ENCODE data around the gene TTF1.

Gene TTF1

DNA sequence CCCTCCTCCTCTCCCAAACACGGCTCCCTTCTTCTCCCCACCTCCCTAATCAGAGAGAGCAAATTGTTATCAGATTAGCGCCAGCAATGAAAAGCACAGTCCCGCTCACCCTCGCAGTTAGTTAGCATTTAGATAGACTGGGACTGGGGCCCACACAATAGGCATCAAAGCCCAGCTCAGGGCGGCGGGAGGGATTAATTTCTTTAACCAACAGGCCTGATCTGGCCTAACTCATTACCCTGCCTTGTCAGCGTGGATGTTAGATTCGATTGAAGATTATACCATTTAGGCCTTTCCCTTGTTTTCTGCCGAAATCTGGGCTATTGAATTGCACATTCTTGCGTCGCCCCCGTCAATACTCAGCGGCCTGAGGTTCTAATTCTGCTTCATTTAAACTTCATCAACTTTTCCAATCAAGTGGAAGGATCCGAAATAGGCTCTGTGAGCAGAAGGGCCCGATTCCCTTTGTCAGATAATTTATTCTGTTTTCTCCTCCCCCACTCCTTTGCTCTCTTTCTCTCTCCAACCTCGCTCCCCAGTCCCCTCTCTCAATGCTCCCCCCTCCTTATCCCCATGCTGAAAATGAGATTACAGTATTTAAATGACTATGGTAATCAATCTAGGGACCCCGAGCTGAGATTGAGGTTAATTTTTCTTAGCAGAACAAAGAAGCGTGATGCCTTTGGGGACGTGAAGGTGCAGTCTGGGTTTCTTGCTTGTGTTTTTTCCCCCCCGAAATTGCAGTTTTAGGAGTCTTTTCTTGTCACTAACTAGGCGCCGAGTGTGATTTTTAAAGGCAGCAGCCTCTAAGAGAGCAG is 18.4 kb upstream of the TTF1 start:
- H3K36me3 Mint-ChIP-seq (ENCODE audit: low read depth): no peaks in the 10 kb centered on the region

DNA sequence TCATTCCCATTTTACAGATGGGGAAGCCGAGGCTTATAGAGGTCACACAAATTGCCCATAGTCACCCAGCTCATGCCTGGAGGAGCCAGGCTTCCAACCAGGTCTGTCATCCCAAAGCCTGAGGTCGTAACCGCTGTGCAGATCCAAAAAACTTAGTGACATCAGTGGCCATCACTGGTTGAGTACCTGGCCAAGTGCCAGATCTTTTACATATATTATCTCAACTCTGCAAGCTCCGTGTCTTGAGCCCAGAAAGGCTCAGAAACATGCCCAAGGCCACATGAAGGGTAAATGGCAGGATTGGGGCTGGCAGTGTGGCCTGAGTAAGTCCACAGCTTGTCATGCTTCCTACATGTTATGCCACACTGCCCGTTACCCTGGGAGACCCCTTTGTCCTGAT is 16.9 kb upstream of the TTF1 start:
- H3K4me3 Mint-ChIP-seq: no peak overlapping the region
- no peaks in the 10 kb centered on the region for H3K4me1 Mint-ChIP-seq (ENCODE audit: low read depth)
- H3K9me3 Mint-ChIP-seq: no peaks in the 10 kb centered on the region
- no peaks in the 10 kb centered on the region for H3K36me3 Mint-ChIP-seq (ENCODE audit: low read depth)
- H3K27ac Mint-ChIP-seq: no peak overlapping the region
- H3K27me3 Mint-ChIP-seq (ENCODE audit: low read depth): peaks cover 60% of the 10 kb centered on the region

More for the DNA sequence above, 18.4 kb upstream of the TTF1 start:
- H3K27me3 Mint-ChIP-seq (ENCODE audit: low read depth): peaks cover 51% of the 10 kb centered on the region
- no peaks in the 10 kb centered on the region for H3K4me1 Mint-ChIP-seq (ENCODE audit: low read depth)
- H3K4me3 Mint-ChIP-seq: no peak overlapping the region
- H3K9me3 Mint-ChIP-seq: no peaks in the 10 kb centered on the region
- H3K27ac Mint-ChIP-seq: no peak overlapping the region

- H3K9me3 Mint-ChIP-seq: no peaks in the 10 kb centered on the region
- H3K27ac Mint-ChIP-seq: no peak overlapping the region
- H3K36me3 Mint-ChIP-seq (ENCODE audit: low read depth): no peaks in the 10 kb centered on the region
- H3K4me1 Mint-ChIP-seq (ENCODE audit: low read depth): no peaks in the 10 kb centered on the region
- peaks cover 66% of the 10 kb centered on the region for H3K27me3 Mint-ChIP-seq (ENCODE audit: low read depth)
- no peak overlapping the region for H3K4me3 Mint-ChIP-seq
Observed at GRCh38 chr9:132422574-132422973, 15.9 kb upstream of the TTF1 start.

DNA sequence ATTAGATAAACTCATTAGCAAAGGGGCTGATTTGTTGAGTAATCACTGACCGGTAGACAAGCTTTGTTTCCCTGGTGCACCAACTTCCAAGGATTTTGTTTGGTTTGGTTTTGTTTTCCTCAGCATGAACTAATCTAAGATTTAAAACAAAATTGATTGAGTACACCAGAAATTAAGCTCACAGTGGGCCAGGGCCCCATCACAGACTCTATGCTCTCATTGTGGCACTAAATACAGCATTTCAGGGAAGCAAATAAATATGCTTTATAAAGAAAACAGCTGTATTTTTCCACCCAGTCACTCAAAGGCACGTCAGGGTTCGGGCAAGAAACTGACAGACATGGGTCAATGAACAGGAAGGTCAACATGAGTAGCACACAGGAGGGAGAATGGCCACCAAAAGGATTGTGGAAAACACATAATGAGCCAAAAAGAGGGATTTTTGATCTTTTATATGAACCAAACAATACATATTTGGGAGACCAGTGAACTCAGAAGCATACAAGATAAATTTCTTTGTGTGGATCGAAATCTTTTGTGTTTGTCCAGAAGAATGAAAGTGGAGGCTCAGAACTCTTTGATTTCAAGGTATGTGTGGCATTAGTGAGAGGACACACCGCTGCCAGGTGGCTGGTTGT is 12.2 kb upstream of the TTF1 start:
- Mint-ChIP-seq H3K9me3 (no peaks in the 10 kb centered on the region), H3K27ac (no peak overlapping the region), H3K4me3 (no peak overlapping the region), H3K27me3 (ENCODE audit: low read depth) (peaks cover 59% of the 10 kb centered on the region), H3K4me1 (ENCODE audit: low read depth) (no peaks in the 10 kb centered on the region), H3K36me3 (ENCODE audit: low read depth) (no peaks in the 10 kb centered on the region)

DNA sequence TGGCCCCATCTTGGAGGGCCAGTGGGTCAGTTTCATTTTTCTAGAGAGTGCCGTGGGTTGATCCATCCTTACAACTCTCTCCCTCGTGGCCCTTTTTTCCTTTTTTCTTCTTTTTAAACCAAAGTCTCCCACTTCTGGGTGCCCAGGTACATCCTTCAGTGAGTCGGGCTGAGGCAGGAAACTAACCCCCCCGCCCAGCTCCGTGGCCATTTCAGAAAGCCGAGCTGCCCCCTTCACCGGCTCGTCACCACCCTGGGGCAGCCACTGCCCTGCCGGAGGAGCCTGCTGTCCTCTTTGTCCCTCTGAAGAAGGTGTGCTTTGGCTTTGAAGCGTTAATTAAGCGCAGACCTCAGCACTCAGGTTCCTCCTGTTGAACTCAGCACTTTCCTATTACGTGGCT is 8.5 kb upstream of the TTF1 start:
- Mint-ChIP-seq H3K4me1 (ENCODE audit: low read depth) (peaks cover 10% of the 10 kb centered on the region), H3K36me3 (ENCODE audit: low read depth) (no peaks in the 10 kb centered on the region), H3K27me3 (ENCODE audit: low read depth) (peaks cover 86% of the 10 kb centered on the region), H3K9me3 (no peaks in the 10 kb centered on the region), H3K27ac (no peak overlapping the region), H3K4me3 (no peak overlapping the region)

DNA sequence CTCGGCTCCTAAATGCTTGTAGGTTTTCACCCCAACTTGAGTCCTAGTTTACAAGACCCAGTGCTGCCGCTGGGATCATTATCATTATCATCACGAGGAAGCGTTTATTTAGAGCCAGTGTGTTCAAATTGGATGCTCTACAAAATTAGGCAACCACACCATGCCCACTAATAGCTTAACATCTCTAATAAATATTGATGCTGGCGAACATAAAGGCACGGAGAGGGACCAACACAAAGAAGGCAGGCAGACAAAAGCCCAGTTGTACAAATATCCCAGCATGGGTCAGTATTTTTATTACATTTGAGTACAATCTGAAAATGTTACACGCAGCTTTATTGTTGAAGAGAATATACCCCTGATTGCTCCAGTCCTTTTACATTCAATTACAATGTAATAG is 8.1 kb upstream of the TTF1 start:
- no peaks in the 10 kb centered on the region for H3K36me3 Mint-ChIP-seq (ENCODE audit: low read depth)
- H3K9me3 Mint-ChIP-seq: no peaks in the 10 kb centered on the region
- H3K4me1 Mint-ChIP-seq (ENCODE audit: low read depth): peaks cover 10% of the 10 kb centered on the region
- H3K27me3 Mint-ChIP-seq (ENCODE audit: low read depth): peaks cover 82% of the 10 kb centered on the region
- no peak overlapping the region for H3K4me3 Mint-ChIP-seq
- no peak overlapping the region for H3K27ac Mint-ChIP-seq

- H3K4me3 Mint-ChIP-seq: no peak overlapping the region
- H3K27ac Mint-ChIP-seq: no peak overlapping the region
- no peaks in the 10 kb centered on the region for H3K36me3 Mint-ChIP-seq (ENCODE audit: low read depth)
- peaks cover 82% of the 10 kb centered on the region for H3K27me3 Mint-ChIP-seq (ENCODE audit: low read depth)
- H3K4me1 Mint-ChIP-seq (ENCODE audit: low read depth): peaks cover 10% of the 10 kb centered on the region
- H3K9me3 Mint-ChIP-seq: no peaks in the 10 kb centered on the region
Observed at GRCh38 chr9:132413926-132414325, 7.3 kb upstream of the TTF1 start.

GRCh38 chr9:132412089-132412488 is 5.4 kb upstream of the TTF1 start:
- Mint-ChIP-seq H3K4me3 (no peak overlapping the region), H3K27me3 (ENCODE audit: low read depth) (peaks cover 73% of the 10 kb centered on the region), H3K9me3 (no peaks in the 10 kb centered on the region), H3K4me1 (ENCODE audit: low read depth) (peaks cover 10% of the 10 kb centered on the region), H3K27ac (no peak overlapping the region), H3K36me3 (ENCODE audit: low read depth) (no peaks in the 10 kb centered on the region)

DNA sequence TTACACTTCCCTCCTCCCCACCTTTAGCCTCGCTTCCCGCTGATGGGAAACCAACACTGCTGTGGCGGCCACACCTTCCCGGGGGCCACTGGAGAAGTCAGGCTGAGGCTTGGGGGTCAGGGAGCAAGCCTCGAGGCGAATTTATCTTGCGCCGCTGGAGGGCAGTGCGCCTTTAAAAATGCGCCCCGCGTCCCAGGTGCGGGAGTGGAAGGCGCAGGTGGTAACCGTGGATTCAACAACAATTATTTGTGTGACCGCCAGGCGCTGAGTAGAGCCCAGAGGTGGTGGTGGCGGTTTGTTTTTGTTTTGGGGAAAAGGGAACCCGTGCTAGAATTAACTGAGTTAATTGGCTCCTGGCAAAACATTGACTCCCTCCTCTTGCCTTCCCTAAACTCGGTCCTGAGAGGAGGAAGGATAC is 4.5 kb upstream of the TTF1 start:
- Mint-ChIP-seq H3K9me3 (no peaks in the 10 kb centered on the region), H3K4me3 (peak overlapping the region; percentile 50), H3K36me3 (ENCODE audit: low read depth) (no peaks in the 10 kb centered on the region), H3K4me1 (ENCODE audit: low read depth) (peaks cover 15% of the 10 kb centered on the region), H3K27me3 (ENCODE audit: low read depth) (peaks cover 72% of the 10 kb centered on the region), H3K27ac (no peak overlapping the region)

GRCh38 chr9:132410642-132411041 is 4.0 kb upstream of the TTF1 start:
- peaks cover 20% of the 10 kb centered on the region for H3K4me1 Mint-ChIP-seq (ENCODE audit: low read depth)
- H3K4me3 Mint-ChIP-seq: peak overlapping the region; percentile 50
- H3K27me3 Mint-ChIP-seq (ENCODE audit: low read depth): peaks cover 72% of the 10 kb centered on the region
- H3K36me3 Mint-ChIP-seq (ENCODE audit: low read depth): no peaks in the 10 kb centered on the region
- H3K27ac Mint-ChIP-seq: peak overlapping the region; percentile 14
- H3K9me3 Mint-ChIP-seq: no peaks in the 10 kb centered on the region

DNA sequence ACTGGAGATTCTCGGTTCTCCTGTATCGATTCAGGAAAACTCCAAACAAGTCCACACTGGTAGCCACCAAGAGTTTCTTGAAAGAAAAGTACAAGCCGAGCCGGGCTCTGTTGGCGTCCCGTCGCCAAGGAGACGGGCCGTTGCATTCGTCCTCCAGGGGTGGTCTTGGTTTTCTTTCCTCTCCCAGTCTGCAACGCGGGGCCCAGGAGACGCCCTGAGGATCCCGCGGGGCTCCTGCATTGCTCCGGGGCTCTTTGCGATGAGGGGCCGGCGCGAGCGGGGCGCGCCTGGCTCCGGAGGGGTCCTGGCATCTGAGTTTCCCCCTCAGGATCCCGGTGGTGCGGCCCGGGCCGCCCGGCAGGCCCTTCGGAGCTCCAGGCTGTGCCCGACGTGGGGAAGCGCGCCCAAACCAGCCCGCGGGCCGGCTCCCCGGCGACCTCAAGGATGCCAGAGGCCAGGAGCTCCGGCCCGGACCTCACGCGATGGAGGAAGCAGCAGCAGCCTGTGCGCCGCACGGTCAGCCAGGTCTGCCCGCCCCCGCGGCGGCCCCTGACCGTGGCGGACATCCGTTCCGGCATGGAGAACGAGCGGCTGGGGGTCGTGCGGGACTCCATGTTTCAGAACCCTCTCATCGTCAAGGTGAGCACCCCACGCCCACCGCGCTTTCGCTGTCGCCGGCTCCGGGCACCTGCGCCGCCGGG is 3.3 kb upstream of the TTF1 start, which contains the start of gene CFAP77:
TSS of gene CFAP77 (plus strand) at position 384 of the 701 bp plus-strand sequence. CDS start at position 445, 61 bp downstream.
- Mint-ChIP-seq H3K4me3 (peak within 1 kb of the TSS; percentile 50), H3K27ac (peak within 1 kb of the TSS; percentile 14), H3K36me3 (ENCODE audit: low read depth) (no peaks in the 10 kb centered on the region), H3K9me3 (no peaks in the 10 kb centered on the region), H3K27me3 (ENCODE audit: low read depth) (peaks cover 65% of the 10 kb centered on the region), H3K4me1 (ENCODE audit: low read depth) (peaks cover 23% of the 10 kb centered on the region)

DNA sequence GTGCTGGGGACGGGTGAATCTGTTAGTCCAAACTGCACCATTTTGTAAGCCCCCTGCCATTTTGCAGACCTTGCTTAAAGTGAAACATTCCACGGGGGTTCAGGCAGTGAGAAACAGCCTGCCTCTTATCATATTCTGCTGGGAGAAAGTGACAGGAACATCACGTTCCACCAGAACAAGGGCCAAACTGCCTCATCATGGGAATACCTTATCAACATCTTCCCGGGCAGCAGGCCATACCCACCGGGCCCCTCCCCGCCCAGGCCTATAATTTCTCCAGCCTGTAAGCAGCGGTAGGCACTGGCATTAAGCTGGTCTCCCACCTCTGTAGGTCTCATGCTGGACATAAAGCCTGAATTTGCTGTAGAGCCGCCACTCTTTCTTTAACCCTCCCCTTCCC is 1.9 kb upstream of the TTF1 start:
- H3K9me3 Mint-ChIP-seq: no peaks in the 10 kb centered on the region
- H3K4me1 Mint-ChIP-seq (ENCODE audit: low read depth): peaks cover 31% of the 10 kb centered on the region
- H3K36me3 Mint-ChIP-seq (ENCODE audit: low read depth): peaks cover 8% of the 10 kb centered on the region
- peaks cover 51% of the 10 kb centered on the region for H3K27me3 Mint-ChIP-seq (ENCODE audit: low read depth)
- no peak overlapping the region for H3K27ac Mint-ChIP-seq
- H3K4me3 Mint-ChIP-seq: no peak overlapping the region

DNA sequence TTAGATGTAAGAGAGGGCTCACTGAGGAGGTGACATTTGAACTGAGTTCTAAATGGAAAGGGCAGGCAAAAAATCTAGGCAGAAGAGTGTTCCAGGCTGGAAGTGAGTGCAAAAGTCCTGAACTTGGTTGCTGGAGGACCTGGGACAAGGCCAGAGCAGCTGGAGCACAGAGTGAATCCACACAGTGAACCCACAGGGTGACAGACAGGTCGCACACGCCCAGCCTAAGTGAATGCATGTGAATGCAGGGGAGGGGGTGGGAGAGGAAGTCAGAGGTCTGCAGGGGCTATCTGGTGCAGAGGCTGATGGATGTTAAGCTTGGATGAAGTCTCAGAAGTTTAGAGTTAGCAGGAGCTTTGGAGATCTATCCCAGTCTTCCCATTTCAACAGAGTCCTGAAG is 556 bp upstream of the TTF1 start:
- H3K27me3 Mint-ChIP-seq (ENCODE audit: low read depth): peaks cover 37% of the 10 kb centered on the region
- peaks cover 34% of the 10 kb centered on the region for H3K4me1 Mint-ChIP-seq (ENCODE audit: low read depth)
- H3K27ac Mint-ChIP-seq: peak overlapping the region; percentile 88
- H3K9me3 Mint-ChIP-seq: no peaks in the 10 kb centered on the region
- H3K4me3 Mint-ChIP-seq: peak overlapping the region; percentile 90
- H3K36me3 Mint-ChIP-seq (ENCODE audit: low read depth): peaks cover 14% of the 10 kb centered on the region

DNA sequence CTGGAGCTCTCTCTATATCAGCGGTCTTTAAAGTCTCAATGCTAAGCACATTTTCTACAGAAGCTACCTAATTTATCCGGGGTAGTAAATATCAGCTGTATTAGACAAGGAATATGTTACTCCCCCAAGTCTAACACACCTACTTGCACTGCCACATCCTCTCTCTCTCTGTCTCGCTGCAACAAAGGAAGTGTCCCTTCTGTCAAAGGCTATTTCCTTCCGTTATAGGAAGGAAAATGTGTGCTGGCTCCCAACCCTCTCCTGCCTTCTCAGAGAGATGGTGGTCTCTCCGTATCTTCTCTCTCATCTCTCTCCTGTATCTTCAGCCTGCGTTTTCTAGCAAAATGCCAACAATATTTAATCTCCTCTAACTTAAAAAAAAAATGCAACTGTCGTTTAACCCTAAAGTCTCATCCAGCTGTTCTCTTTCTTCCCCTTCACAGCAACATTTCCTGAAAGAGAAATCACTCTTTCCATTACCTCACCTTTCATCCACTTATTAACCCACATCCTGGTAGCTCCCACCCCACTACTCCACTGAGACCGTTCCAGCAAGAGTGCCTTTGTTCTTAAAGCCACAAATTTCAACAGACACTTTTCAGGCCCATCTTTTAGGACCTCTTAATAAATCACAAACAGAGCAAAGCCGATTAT is 2.3 kb downstream of the TTF1 start:
- Mint-ChIP-seq H3K27me3 (ENCODE audit: low read depth) (peaks cover 15% of the 10 kb centered on the region), H3K4me3 (peak overlapping the region; percentile 90), H3K9me3 (no peaks in the 10 kb centered on the region), H3K4me1 (ENCODE audit: low read depth) (peaks cover 33% of the 10 kb centered on the region), H3K36me3 (ENCODE audit: low read depth) (peaks cover 23% of the 10 kb centered on the region), H3K27ac (peak overlapping the region; percentile 86)
